ENCODE results near the gene PTCD1.

DNA sequence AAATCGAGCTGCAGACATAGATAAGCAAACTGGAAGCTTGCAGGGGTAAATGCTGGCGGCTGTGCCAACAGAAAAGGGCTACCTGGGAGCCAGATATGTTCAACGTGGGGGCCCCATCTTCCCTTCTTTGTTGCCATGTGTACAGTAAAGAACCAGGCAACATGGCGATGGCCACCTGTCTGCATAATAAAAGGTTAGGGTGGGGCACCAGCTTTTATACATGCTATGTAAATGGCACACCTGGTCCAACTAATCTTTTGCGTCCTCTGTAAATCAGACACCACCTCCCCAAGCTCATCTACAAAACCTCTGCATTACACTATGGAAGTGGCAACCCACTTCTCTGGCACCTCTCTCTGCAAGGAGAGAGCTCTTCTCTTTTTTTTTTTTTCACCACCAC, 16.0 kb downstream of the PTCD1 start:
- TF ChIP-seq EZH2 (IDR thresholded peaks at IDR 0.05): no peak
- no peak for TF ChIP-seq POLR2AphosphoS5 (IDR thresholded peaks at IDR 0.05; ENCODE audit: borderline replicate concordance, low read depth, low read length)

Data from SK-N-MC (cell line).